GM19351 (cell line): ENCODE data around the gene PCNX2.

Source experiments
- ATAC-seq: cut with Tn5 transposase; IDR thresholded peaks from one replicate; pipeline ENCODE4 v1.9.1; 2021; ENCODE audit warnings: mild to moderate bottlenecking, moderate library complexity; ENCODE audit not compliant: unreplicated experiment

The PCNX2 gene

DNA sequence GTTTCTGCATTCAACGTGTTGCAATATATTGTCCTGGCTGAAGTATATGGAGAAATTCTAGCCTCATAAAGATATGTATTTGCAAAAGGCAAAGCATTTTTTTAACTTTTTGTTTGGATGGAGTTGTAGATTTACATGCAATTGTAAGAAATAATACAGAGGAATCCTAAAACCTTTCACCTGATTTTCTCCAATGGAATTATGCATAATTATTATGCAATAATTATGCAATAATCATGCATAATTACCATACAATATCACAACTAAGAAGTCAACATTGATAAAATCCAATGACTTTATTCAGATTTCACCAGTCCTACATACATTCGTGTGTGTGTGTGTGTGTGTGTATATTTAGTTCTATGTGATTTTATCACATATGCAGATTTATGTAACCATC is 24.5 kb upstream of the PCNX2 start:
- no peak for ATAC-seq

DNA sequence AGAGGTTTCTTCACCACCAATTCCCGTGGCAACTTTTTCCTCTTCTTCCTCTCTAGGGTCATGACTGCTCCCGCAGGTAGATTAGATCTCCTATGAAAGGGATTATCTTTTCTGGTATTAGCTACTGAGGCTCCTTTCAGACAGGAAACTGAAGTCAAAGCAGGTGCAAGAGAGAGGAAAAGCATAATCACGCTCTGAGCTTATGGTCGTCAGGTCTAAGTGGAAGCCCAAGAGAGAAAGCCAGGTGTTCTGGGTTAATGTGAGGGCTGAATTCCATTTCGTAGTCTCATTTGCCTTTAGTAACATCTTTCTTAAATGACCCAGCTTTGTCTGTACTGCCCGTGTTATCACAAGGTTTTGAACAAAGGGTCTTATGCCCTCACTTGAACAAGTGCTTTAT is 23.7 kb upstream of the PCNX2 start:
- no peak for ATAC-seq

DNA sequence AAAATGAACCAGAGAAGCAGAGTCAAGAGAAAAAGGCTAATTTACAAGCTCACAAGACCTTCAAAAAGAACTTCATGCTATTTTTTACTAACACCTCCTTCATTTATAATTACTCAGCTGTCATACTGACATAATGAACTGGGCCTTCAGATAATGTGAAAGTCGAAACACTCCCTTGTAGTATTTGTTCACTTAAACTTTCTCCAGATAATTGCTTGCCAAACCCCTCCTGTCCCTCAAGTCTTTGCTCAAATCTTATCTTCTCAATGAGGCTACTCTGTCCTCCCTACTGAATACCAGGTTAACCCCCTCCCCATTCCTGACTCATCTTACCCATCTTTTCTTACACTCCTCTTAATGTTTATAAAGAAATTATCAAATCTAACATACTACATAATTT is 20.9 kb upstream of the PCNX2 start:
- no peak for ATAC-seq

DNA sequence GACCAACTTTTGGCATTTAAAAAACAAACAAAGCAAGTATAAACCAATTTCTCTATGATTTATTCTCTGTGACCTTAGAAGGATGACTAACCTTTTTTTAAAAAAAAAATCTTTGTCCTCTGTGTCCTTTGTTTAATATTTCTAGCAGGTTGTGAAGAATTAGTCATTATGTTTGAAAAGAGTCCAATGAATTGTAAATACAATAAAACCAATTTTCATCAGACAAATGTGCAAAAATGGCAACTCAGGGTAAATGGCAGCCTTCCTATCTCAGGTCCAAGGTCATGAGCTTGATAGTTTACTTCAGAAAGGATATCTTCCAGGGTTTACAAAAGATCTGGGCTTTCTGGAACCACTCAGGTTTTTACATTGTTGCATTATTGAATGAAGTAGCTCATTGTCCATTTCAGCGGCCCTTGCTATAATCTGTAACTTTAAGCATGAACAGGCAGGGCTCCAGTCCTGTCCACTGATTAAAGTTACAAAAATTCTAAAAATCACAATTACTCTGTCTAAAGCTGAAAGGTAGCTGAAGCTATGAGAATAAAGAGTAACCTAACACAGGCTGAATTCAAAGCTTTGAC is 20.3 kb upstream of the PCNX2 start:
- ATAC-seq = no peak

DNA sequence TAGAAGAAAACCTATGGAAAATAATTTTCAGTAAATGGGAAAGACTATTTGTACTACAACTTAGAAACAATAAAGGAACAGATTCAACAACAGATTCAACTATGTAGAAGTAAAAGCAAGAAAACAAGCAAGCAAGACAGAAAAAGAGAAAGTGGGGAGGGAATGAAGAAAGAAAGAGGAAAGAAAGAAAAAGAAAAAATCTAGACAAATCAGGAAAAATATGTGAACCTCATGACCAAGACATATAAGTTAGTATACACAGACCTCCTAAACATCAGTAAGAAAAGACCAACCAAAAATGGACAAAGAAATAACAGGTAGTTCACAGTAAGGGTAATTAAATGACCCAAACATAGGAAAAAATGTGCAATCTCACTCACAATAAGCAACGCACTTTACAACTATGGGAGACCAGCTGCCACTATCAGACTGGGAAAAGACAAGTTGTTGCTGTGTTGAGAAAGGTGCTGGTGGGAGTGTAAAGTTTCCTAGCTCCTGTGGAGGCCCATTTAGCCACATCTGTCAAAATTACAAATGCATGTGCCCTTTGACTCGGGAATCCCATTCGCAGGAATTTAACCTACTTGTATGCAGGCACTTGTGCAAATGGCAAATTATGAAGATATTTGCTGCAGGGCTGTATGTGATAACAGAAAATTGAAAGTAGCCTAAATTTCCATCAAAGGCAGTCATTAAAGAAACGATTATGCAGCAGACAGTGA is 18.1 kb upstream of the PCNX2 start:
- ATAC-seq = no peak

DNA sequence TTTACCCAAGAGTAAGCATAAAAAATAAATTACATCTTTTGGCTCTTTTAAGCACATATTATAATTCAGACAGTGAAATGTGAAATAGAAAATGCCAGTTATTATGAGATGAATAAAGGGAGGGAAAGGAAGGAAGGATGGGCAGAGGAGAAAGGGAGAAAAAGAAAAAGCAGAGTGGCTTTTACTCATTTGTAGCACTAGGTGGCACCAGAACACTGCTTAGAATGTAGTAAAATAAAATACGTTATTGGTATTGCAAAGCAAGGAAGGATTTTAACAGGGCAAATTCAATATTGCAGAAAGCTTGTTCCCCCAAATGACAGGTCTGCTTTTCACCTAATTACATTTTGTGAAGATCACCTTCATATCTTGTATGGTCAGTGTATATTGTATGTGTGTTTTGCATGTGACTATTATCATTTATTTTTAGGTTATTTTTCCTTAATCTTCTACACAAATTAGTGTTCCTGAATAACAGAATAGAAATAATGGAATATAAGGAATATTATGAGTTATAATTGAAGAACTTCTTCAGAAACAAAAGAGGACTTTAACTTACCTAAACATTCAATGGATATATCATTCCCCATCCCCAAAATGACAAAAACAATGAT is 9.1 kb upstream of the PCNX2 start:
- no peak for ATAC-seq

DNA sequence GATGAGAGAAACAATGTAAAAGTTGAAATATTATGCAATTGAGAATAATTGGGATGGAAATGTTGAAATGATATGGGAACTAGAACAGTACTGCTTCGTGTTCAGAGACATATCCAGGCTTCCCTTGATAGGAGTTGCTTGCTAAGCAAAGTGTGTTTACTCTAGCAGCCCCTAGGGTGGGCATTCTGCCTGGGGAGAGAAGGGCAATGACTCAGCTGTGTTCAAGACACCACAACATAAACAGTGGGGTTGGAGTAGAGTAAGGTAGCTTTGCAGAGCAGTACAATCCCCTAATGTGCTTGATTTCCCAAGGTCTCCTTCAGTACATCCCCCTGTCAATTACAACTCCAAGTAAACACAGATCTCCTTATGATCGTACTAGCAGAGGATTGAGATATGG is 4.8 kb upstream of the PCNX2 start:
- no peak for ATAC-seq

DNA sequence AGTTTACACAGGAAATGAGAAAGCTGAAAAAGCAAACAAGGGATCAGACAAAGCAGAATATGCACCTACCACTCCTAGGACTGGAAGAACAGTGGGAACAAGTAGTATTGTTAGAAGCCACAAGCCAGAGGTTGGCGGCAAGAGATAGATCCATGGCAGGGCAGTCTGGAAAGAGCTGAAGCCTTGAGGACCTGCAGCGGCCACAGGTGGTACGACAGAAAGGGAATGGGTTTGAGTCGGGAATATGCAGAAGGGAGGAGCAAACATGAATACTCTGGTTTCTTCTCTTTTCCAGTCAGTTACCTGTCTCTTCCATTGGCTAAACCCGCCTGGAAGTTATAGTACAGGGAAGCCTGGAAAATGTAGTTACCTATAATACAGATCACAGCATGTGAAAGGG is 3.9 kb upstream of the PCNX2 start:
- no peak for ATAC-seq

DNA sequence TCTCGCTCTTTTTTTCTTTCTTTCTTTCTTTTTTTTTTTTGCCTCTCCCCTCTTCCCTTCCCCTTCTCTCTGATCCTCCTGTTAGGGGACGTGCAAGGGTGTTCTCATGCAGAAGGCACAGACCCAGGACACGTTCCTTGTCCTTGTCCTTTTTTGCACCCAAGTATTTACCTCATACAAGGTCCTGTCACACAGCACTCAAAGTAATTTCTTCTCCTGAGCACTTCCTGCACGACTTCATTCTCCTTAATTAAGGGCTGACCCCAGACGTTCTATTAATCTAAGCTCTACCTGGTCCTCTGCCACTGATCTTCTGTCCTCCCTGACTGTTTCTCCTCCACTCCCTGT is 424 bp upstream of the PCNX2 start:
- ATAC-seq = no peak

DNA sequence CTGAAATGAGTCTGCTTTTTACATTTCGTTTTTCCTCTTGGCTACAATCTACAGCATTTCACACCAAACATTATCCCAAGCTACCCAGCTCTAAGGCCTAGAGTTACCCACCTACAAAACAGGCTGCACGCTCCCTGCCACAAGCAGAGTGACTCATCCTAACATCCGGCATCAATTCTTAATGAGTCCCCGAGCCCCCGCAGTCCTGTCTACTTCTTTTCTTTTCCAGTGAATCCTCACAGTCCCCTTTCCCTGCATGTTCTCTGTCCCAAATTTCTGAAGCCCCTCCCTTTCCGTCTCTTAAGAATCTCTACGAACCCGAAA is 650 bp downstream of the PCNX2 start:
- peak; percentile 41 for ATAC-seq

DNA sequence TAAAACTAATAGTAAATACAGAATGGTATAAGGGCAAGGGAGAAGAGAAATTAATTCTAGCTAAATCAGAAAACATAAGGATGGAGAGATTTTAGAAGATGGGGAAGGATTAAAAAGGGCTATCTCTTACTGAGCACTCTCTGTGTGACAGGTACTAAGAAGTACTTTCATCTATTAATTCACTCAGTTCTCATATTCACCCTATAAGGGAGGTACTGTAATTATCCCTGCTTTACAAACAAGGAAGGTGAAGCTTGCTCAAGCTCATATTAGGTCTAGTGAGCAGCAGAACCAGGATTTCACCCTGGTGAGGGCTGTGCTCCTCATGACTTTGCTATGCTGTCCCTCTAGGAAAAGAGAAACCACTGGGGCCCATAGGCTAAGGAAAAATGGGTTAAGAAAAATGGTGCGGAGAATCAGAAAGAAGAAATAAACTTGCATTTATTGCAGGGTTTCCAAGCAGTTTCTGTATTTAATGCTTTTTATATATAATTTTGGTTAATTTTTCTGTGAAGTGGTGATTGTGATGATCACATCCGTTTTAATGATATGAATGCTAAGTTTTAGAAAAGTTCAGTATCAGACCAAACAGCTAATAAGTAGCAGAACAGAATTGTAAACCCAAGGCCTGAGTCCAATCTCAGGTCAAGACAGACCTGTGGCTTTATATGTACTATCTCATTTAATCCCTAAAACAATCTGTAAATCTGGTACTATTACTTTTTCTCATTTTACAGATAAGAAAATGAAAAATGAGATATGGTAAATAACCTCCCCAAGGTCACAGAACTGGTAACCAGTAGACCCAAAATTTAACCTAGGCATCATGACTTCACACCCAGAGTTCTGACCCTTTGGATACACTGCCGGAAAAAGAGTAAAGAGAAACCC is 1.7 kb downstream of the PCNX2 start:
- no peak for ATAC-seq

DNA sequence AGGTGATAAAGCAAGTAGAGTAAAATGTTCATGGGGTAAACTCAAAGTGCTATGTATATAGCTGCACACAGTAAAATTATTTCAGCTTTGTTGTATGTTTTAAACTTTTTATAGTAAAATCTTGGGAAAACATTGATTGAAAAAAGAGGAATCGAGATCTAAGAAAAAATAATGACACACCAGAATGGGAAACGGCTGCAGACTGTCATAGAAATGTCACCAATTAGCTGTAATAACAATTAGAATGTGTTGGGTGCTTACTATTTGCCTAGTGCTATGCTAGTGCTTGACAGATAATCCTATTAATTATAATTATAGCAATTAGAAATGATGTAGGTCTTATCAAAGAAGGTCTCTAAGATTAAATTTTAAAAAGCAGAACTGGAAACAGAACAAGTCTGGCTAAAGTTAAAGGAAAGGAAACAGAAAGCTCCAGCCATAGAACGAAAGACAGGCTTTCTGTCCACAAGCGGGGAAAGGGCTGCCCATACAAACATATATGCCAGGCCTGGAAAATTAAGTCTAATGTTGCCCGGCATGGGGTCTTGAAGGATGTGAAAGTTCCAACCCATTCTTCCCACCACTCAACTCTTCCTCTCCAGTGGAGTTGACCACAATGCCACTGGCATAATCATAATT is 5.0 kb downstream of the PCNX2 start:
- no peak for ATAC-seq

DNA sequence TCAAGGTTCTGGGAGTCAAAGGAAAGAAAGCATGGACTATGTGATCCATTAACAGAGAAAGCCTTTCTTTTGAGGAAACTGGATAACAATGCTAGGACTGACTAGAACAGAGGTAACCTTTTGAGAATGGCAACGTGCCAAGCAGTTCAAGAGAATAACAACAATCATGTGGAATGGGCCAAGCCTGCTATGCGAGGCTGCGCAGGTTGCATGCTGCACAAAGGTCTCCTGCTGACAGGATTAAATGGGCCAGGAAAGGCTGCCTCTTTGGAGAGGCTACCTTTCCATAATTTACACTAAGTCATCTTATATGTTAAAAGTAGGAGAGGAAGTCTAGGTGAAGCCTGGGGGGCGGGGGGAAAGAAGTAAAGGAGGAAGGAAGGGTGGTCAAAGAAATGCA is 5.8 kb downstream of the PCNX2 start:
- ATAC-seq = no peak

DNA sequence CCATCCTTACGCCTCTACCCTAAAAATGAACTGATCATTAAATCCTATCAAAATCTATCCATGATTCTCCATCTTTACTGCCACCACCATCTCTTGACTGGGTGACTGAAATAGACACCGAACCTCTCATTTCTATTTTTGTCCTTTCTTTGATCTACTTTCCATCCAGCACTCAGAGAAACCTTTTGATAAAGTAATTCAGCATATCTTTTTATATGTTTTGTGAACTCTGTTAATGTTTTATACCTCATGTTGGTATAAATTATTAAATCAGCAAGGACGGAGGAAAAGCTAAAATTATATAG is 13.0 kb downstream of the PCNX2 start:
- peak; percentile 8 for ATAC-seq

DNA sequence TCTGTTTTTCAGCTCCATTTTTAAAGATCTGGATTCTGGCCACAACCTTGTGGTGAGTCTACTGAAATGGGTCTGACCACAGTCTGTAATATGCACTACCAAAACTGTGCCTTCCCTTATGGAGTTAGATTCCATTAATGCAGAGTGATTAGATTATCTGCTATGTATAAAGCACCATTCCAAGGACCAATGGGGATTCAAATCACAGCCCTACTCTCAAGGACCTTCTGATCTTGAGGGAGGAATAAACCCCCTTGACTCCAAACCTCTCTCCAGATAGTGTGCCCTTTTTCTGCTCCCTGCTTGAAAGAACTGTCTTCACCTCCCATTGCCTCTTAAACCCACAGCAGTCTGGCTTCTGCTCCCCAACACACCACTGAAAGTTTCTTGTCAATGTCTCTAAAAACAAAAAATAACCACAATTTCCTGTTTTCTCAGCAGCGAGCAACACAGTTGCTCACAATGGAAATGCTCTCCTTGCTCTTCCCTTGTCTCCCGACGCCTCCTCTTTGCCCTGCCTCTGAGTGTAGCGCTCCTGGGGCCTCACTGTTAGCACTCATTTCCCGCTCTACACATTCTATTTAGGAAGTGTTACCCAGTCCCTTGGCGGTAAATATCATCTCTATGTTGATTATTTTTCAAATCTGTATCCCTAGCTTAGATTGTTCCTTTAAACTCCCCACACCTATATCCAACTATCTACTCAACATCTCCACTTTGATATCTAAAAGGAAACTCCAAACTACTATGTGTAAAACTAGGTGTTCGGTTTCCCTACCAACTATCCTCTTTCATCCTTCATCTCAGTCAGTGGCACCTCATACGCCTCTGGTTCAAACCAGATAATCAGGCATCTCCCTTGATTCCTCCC is 13.6 kb downstream of the PCNX2 start:
- ATAC-seq = peak; percentile 87

DNA sequence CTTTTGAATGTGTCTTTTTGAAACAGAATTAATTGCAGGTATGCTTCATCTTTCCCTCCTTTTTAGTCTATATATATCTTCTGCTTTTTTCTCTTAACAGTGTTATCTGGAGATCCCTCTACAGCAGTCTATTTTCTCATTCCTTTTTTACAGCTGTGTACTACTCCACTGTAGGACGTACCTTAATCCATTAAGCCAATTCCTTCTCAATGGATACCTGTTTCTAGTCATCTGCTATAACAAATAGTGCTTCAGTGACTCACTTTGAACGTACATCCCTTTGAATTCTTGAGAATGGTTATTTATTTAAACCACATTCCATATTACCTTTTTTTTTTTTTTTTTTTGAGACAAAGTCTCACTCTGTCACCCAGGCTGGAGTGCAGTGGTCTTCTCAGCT is 15.6 kb downstream of the PCNX2 start:
- no peak for ATAC-seq

DNA sequence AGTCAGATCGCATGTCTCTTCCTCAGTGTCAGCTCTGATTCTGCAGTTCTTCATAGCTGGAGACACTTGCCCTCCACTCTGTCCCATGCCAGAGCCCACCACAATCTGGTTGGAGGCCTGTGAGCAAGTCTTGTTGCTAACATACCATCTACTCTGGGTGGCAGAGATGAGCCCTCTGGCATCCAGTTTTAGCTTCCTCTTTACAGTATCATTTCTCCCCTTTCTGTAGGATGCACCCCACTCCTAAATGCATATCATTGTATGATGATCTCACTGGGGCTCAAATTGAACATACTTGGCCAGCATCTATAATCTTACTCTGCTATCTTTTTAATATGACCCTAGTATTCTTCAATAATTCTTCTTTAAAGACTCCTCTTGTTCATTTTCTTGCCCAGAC is 16.9 kb downstream of the PCNX2 start:
- no peak for ATAC-seq

DNA sequence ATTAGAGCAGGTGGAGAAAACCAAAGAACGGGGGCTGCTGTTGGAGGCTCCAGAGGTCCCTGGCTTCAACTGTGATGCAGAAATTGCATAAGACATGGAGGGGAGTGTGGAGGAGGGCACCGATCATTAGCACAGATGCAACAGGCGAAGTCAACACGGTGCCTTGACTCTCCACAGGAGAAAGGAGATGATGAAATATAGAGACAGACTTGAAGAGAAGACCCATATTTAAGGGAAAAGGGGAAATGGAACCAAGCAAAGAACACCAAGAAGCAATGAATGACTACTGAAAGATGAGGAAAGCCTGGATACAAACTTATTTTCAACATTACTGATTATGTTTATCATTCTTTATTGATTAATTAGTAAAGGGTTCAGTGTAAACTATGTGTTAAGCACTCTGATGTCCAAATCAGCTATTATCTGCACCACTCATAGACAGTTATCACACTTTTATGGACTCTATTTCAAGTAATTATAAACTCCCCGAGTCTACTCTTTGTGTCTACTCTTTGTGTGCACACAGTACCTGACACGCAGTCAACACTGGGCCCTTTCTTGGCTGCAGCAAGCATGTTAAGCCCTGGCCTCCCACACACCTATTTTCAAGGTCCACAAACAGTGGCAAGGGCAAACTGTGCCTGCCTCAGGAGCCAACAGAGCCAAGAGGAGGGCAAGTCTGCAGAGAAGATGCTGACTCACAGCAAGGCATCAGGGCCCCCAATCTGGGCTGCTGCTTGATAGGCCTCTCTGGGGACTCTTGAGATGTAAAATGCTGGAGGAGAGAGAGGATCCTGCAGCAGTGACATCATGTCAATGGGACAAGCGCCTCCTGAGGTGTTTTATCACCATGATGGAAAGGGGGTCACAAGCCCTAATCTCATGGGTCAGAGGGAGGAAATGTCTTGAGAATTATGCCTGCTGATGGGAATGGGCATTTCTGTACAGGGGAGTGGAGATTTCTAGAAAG is 17.6 kb downstream of the PCNX2 start:
- no peak for ATAC-seq

DNA sequence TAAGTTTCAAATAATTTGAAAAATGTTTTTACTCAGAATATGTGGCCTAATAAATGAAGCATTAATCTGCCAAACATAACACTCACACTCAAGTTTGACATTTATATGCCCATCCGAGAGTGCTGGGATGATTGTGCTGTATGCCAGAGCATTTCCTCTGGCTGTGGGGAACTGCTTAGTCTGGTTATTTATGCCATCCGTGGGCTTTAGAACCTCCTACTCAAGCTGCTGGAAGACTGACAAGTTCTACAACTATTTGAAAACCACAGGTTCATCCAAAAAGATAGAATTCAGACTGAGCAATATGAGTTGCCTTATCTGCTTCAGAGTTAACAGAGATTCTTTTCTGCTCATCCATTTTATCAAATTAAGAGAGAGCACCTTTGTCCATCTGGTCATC is 25.9 kb downstream of the PCNX2 start:
- no peak for ATAC-seq
